ENCODE results near the gene C15orf39. TPM values are rescaled to one million over a fixed set of nuclear protein-coding genes. Genes with fewer than 3 reads are reported as not detected.

C15orf39 gene
- total RNA-seq, 3 donors from 2014 or later (not counting 1 experiment from before 2014, with no cell fraction given) = 63.5 to 89.2 (median 70.1) TPM

Other genes starting within 250 kb of the C15orf39 start
- under 1 TPM; 0.21 to 0.84 (median 0.50) TPM for gene RPP25, start 245.1 kb upstream of the C15orf39 start, total RNA-seq
- gene SCAMP5, start 206.3 kb upstream of the C15orf39 start, total RNA-seq = 1 to 10 TPM in 1 of 3 donors, under 1 TPM in 2; 0.09 to 2.7 (median 0.54) TPM
- gene PPCDC, start 178.3 kb upstream of the C15orf39 start, total RNA-seq = 10 to 100 TPM; 21.3 to 32.3 (median 27.0) TPM
- not detected for gene GOLGA6C, start 56.5 kb downstream of the C15orf39 start, total RNA-seq
- not detected for gene GOLGA6D, start 81.0 kb downstream of the C15orf39 start, total RNA-seq
- gene COMMD4, start 134.2 kb downstream of the C15orf39 start, total RNA-seq = 10 to 100 TPM; 38.8 to 56.3 (median 46.8) TPM
- gene NEIL1, start 145.2 kb downstream of the C15orf39 start, total RNA-seq = 100 to 1,000 TPM in 2 of 3 donors, 10 to 100 TPM in 1; 97.1 to 324 (median 112) TPM
- 100 to 1,000 TPM; 375 to 476 (median 385) TPM for gene MAN2C1, start 166.7 kb downstream of the C15orf39 start, total RNA-seq
- gene SIN3A, start 249.8 kb downstream of the C15orf39 start, total RNA-seq = 100 to 1,000 TPM; 135 to 175 (median 137) TPM